Activated CD4-positive, alpha-beta T cell treated with anti-CD3 and anti-CD28 coated beads, Interleukin-2, amount 10 ng/mL, durations not matched to agents 7 days and 5 days (primary cell): ENCODE data around the gene METRNL. TPM values are rescaled to one million over a fixed set of nuclear protein-coding genes. Genes with fewer than 3 reads are reported as not detected.

Experiments
- CTCF ChIA-PET: fragments of 350-600 bp; sonication (Branson Sonifier 250); formaldehyde crosslinking; loops from one replicate; lab custom pipeline; 2021; ENCODE audit warnings: antibody characterized with exemption; lab: Charles Lee
- POLR2A ChIA-PET: fragments of 350-600 bp; sonication (Branson Sonifier 250); formaldehyde crosslinking; loops from one replicate; lab custom pipeline; 2021; ENCODE audit warnings: antibody characterized with exemption; lab: Charles Lee
- DNase-seq: peaks from one replicate; pipeline ENCODE4 v3.0.0-alpha.2; 2020
- H3K27ac Mint-ChIP-seq: one replicate; pipeline ENCODE4 v1.8.0; 2021; ENCODE audit warnings: mild to moderate bottlenecking, moderate library complexity, mixed read lengths
- H3K27me3 Mint-ChIP-seq: one replicate; pipeline ENCODE4 v1.8.0; 2021; ENCODE audit warnings: mixed read lengths
- H3K36me3 Mint-ChIP-seq: one replicate; pipeline ENCODE4 v1.8.0; 2021; ENCODE audit warnings: low read depth, mixed read lengths
- H3K4me1 Mint-ChIP-seq: one replicate; pipeline ENCODE4 v1.8.0; 2021; ENCODE audit warnings: mixed read lengths
- H3K4me3 Mint-ChIP-seq: one replicate; pipeline ENCODE4 v1.8.0; 2021; ENCODE audit warnings: mild to moderate bottlenecking, moderate library complexity, mixed read lengths
- H3K9me3 Mint-ChIP-seq: one replicate; pipeline ENCODE4 v1.8.0; 2021; ENCODE audit warnings: mixed read lengths
- total RNA-seq, 2 experiments: library from RNA; stranded (reverse); gene quantifications; one replicate each; pipeline ENCODE4 v1.2.3, GENCODE V29; 2021

The METRNL gene
- total RNA-seq, 2 experiments from 2014 or later: 2.1 to 2.2 TPM

- Mint-ChIP-seq H3K4me1 (peaks cover 1% of the 10 kb centered on the region), H3K27me3 (peaks cover 12% of the 10 kb centered on the region)
- CTCF ChIA-PET: interaction anchor here (0.8 to 1.0 kb wide), 4 partner anchors 14 to 316 kb away, joined by 3 to 4 read pairs (median 3); no protein-coding TSS in a partner anchor
Observed at GRCh38 chr17:83097831-83098230, 18.4 kb downstream of the METRNL start.

GRCh38 chr17:83098241-83099085 is 19.1 kb downstream of the METRNL start:
- DNase-seq: no peak
- Mint-ChIP-seq H3K27me3 (peaks cover 12% of the 10 kb centered on the region), H3K9me3 (no peaks in the 10 kb centered on the region), H3K27ac (no peak overlapping the region), H3K36me3 (no peaks in the 10 kb centered on the region), H3K4me3 (no peak overlapping the region), H3K4me1 (peaks cover 1% of the 10 kb centered on the region)
- ChIA-PET POLR2A (no interaction called here), CTCF (interaction anchor here (0.9 to 1.0 kb wide), 3 partner anchors 15 to 187 kb away, joined by 3 to 4 read pairs (median 3); no protein-coding TSS in a partner anchor)

More at GRCh38 chr17:83097831-83098230, 18.4 kb downstream of the METRNL start:
- no peak overlapping the region for H3K4me3 Mint-ChIP-seq
- H3K27ac Mint-ChIP-seq: no peak overlapping the region
- no peak for DNase-seq
- no peaks in the 10 kb centered on the region for H3K9me3 Mint-ChIP-seq
- POLR2A ChIA-PET: no interaction called here
- no peaks in the 10 kb centered on the region for H3K36me3 Mint-ChIP-seq

GRCh38 chr17:83099086-83099555 is 19.7 kb downstream of the METRNL start:
- H3K27me3 Mint-ChIP-seq: peaks cover 12% of the 10 kb centered on the region
- no peak overlapping the region for H3K4me3 Mint-ChIP-seq
- H3K27ac Mint-ChIP-seq: no peak overlapping the region
- DNase-seq: no peak
- POLR2A ChIA-PET: no interaction called here
- no peaks in the 10 kb centered on the region for H3K9me3 Mint-ChIP-seq
- CTCF ChIA-PET: interaction anchor here (1.0 kb wide), 1 partner anchor 107 kb away, joined by 3 read pairs; no protein-coding TSS in a partner anchor
- H3K36me3 Mint-ChIP-seq: no peaks in the 10 kb centered on the region
- H3K4me1 Mint-ChIP-seq: peaks cover 1% of the 10 kb centered on the region

GRCh38 chr17:83099570-83100181 is 20.3 kb downstream of the METRNL start:
- ChIA-PET POLR2A (no interaction called here), CTCF (no interaction called here)
- Mint-ChIP-seq H3K27ac (no peak overlapping the region), H3K36me3 (no peaks in the 10 kb centered on the region), H3K4me1 (peaks cover 1% of the 10 kb centered on the region), H3K4me3 (no peak overlapping the region), H3K27me3 (peaks cover 12% of the 10 kb centered on the region), H3K9me3 (no peaks in the 10 kb centered on the region)
- DNase-seq: no peak

DNA sequence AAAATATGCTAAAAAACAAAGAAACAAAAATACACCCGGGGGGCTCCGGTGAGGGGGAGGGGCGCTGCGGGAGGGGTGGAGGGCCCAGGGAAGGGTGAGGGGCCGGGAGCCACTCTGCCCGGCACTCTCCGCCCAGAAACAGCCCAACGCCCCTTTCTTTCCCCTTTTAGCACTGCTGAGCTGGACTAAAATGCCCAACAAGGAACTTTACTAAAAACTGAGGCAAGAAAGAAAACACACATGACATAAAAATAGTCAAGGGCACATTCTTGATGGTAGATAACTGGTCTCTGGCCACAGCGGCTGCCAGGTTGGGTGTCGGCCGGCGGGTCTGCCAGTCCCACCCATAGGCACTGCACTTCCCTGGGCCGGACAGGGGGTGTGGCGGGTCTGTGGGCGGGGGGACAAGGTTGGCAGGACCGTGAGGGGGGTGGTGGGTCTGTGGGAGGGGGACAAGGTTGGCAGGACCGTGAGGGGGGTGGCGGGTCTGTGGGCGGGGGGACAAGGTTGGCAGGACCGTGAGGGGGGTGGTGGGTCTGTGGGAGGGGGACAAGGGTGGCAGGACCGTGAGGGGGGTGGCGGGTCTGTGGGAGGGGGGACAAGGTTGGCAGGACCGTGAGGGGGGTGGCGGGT is 20.9 kb downstream of the METRNL start:
- H3K27ac Mint-ChIP-seq: no peak overlapping the region
- ChIA-PET POLR2A (no interaction called here), CTCF (no interaction called here)
- no peaks in the 10 kb centered on the region for H3K36me3 Mint-ChIP-seq
- H3K4me3 Mint-ChIP-seq: no peak overlapping the region
- peaks cover 1% of the 10 kb centered on the region for H3K4me1 Mint-ChIP-seq
- no peak for DNase-seq
- no peaks in the 10 kb centered on the region for H3K9me3 Mint-ChIP-seq
- H3K27me3 Mint-ChIP-seq: peaks cover 12% of the 10 kb centered on the region

GRCh38 chr17:83100853-83101391 is 21.5 kb downstream of the METRNL start:
- CTCF ChIA-PET: no interaction called here
- H3K36me3 Mint-ChIP-seq: no peaks in the 10 kb centered on the region
- peaks cover 1% of the 10 kb centered on the region for H3K4me1 Mint-ChIP-seq
- no peaks in the 10 kb centered on the region for H3K9me3 Mint-ChIP-seq
- no peak overlapping the region for H3K4me3 Mint-ChIP-seq
- no peak overlapping the region for H3K27ac Mint-ChIP-seq
- POLR2A ChIA-PET: no interaction called here
- no peak for DNase-seq
- H3K27me3 Mint-ChIP-seq: peaks cover 12% of the 10 kb centered on the region

DNA sequence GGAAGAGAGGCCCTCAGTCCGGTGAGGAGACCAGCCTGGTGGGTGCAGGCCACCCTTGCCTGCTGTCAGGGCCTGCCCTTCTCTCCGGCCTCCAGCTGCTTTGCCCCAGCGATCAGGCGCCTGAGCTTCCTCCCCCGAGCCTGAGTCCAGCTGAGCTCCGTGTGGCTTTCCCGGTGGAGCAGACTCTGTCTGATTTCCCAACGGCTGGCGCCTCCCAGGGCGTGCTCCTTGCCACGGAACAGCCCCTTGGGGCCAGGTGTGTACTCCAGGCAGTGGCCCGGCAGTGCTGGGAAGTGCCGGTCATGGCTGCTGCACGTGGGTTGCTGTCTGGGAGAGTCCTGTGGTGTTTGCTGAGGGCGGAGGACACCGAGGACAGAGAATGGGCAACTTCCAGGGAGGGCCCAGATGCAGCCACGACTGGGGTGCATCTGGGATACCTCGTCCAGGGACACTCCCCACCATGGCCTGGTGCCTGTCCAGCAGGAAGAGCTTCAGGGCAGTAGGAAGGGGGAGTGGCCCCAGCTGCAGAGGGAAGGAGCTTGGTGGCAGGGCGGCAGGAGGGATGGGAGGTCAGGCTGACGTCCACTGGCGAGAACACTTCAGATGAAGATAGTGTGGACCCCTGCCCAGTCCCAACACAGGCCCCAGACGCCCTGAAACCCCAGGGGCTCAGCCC is 22.5 kb downstream of the METRNL start:
- CTCF ChIA-PET: no interaction called here
- no peaks in the 10 kb centered on the region for H3K9me3 Mint-ChIP-seq
- POLR2A ChIA-PET: no interaction called here
- H3K27ac Mint-ChIP-seq: no peak overlapping the region
- peaks cover 1% of the 10 kb centered on the region for H3K4me1 Mint-ChIP-seq
- H3K36me3 Mint-ChIP-seq: no peaks in the 10 kb centered on the region
- H3K27me3 Mint-ChIP-seq: peaks cover 12% of the 10 kb centered on the region
- H3K4me3 Mint-ChIP-seq: no peak overlapping the region
- DNase-seq: no peak

DNA sequence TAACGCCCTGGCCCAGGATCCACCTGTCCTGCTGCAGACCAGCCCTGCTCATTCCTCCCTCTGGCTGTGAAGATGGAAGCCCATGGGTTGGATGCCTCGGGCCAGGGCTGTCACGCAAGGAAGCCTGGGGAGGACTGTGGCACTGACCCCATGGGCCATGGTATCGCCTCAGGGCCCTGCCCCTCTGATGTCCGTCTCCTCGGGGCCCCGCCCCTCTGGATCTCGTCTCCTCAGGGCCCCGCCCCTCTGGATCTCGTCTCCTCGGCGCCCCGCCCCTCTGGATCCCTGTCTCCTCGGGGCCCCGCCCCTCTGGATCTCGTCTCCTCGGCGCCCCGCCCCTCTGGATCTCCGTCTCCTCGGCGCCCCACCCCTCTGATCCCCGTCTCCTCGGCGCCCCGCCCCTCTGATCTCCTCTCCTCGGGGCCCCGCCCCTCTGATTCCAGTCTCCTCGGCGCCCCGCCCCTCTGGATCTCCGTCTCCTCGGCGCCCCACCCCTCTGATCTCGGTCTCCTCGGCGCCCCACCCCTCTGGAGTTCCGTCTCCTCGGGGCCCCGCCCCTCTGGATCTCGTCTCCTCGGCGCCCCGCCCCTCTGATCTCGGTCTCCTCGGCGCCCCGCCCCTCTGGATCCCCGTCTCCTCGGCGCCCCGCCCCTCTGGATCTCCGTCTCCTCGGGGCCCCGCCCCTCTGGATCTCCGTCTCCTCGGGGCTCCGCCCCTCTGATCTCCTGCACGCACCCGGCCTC is 24.0 kb downstream of the METRNL start:
- DNase-seq: no peak
- peaks cover 15% of the 10 kb centered on the region for H3K27me3 Mint-ChIP-seq
- no peak overlapping the region for H3K4me3 Mint-ChIP-seq
- no peak overlapping the region for H3K27ac Mint-ChIP-seq
- ChIA-PET CTCF (no interaction called here), POLR2A (no interaction called here)
- no peaks in the 10 kb centered on the region for H3K9me3 Mint-ChIP-seq
- no peaks in the 10 kb centered on the region for H3K36me3 Mint-ChIP-seq
- peaks cover 1% of the 10 kb centered on the region for H3K4me1 Mint-ChIP-seq

GRCh38 chr17:83103943-83104311 is 24.5 kb downstream of the METRNL start:
- DNase-seq: no peak
- POLR2A ChIA-PET: no interaction called here
- Mint-ChIP-seq H3K27me3 (peaks cover 15% of the 10 kb centered on the region), H3K27ac (no peak overlapping the region), H3K4me3 (no peak overlapping the region), H3K9me3 (no peaks in the 10 kb centered on the region), H3K36me3 (no peaks in the 10 kb centered on the region), H3K4me1 (peaks cover 1% of the 10 kb centered on the region)
- CTCF ChIA-PET: no interaction called here

DNA sequence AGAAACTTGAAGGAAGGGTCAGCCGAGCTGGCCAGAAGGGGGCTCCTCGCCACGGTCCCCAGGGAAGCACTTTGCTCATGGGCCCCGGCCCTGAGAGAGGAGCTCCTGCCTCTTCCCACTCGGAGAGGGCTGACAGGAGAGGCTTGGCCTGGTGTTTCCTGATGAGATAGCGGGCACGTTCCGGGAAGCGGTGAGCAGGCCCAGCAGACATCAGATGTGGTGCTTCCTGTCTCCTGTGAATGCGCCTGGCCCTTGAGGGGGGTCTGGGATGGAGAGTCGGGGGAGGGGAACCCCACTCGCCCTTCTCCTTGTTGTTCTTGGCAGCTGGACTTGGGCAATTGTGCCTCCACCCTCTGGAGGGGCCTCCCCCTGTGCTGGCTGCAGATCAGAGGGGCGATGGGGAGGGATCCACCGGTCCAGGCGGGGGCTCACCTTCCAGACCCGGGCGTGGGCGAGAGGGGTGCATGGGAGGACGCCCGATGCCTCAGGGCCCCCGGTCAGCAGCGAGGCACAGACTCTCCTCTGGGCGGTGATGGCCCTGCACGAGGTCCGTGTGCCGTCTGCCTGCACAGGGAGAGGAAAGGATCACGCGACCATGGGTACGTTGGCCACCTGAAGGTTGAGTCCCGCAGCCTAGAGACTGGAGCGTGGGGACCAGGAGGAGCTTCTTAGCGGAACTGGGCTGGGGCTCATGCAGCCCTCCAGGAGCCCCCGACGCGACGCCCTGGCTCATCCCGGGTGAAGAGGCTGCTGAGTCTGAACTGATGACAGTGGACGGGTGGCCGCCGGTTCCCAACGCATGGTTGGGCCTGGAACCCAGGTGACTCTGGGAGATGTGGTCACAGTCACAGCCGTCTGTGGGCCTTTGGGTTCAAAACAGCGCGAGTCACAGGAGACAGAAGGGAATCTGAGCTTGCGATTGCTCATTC is 25.4 kb downstream of the METRNL start:
- no peak for DNase-seq
- H3K27ac Mint-ChIP-seq: no peak overlapping the region
- no peak overlapping the region for H3K4me3 Mint-ChIP-seq
- no peaks in the 10 kb centered on the region for H3K9me3 Mint-ChIP-seq
- H3K27me3 Mint-ChIP-seq: peaks cover 12% of the 10 kb centered on the region
- H3K4me1 Mint-ChIP-seq: no peaks in the 10 kb centered on the region
- CTCF ChIA-PET: no interaction called here
- no peaks in the 10 kb centered on the region for H3K36me3 Mint-ChIP-seq
- POLR2A ChIA-PET: no interaction called here

GRCh38 chr17:83105512-83105911 is 26.1 kb downstream of the METRNL start:
- Mint-ChIP-seq H3K4me1 (no peaks in the 10 kb centered on the region), H3K27me3 (peaks cover 6% of the 10 kb centered on the region), H3K27ac (no peak overlapping the region), H3K9me3 (no peaks in the 10 kb centered on the region), H3K4me3 (no peak overlapping the region), H3K36me3 (no peaks in the 10 kb centered on the region)
- DNase-seq: no peak
- ChIA-PET CTCF (no interaction called here), POLR2A (no interaction called here)
